Endothelial cell of umbilical vein (primary cell): ENCODE measurements around the gene MAP3K21. TPM values are rescaled to one million over a fixed set of nuclear protein-coding genes. Genes with fewer than 3 reads are reported as not detected.

Experiments used
- BruUV-seq: library from RNA; stranded (reverse); fragments of 400-500 nt; replicated peaks from 2 replicates; lab custom pipeline; 2021; lab: Mats Ljungman, UMichigan
- CTCF ChIA-PET: fragments of 300-600, 350-600 bp; sonication (Branson Sonifier 250); formaldehyde crosslinking; loops from one replicate; lab custom pipeline; 2021; ENCODE audit warnings: antibody characterized with exemption, inconsistent platforms; lab: Charles Lee
- POLR2A ChIA-PET: fragments of 300-600, 350-600 bp; sonication (Branson Sonifier 250); formaldehyde crosslinking; loops from one replicate; lab custom pipeline; 2021; ENCODE audit warnings: antibody characterized with exemption, inconsistent platforms; lab: Charles Lee
- DNase-seq: peaks from one replicate; pipeline ENCODE4 v3.0.0-alpha.2; 2011; ENCODE audit warnings: low read depth, low spot score
- FAIRE-seq: peaks from 2 replicates; lab custom pipeline; 2011; peaks lifted over from hg19 to GRCh38; lab: Jason Lieb, UNC
- H2AFZ ChIP-seq: 2 replicates; pipeline ENCODE4 v1.6.0; 2012; ENCODE audit warnings: low read depth, low read length, control low read depth, inconsistent platforms
- H3K27ac ChIP-seq: 2 replicates; pipeline ENCODE4 v1.5.1; 2011; ENCODE audit warnings: low read depth, mild to moderate bottlenecking, control low read depth, low read length, moderate library complexity; ENCODE audit not compliant: insufficient read depth
- H3K27me3 ChIP-seq, 2 experiments: 2 replicates each; pipeline versions ENCODE4 v1.6.0 to v1.6.1; 2011; ENCODE audit warnings: low read length in 2 of 2, mixed read lengths in 1 of 2; ENCODE audit not compliant: control insufficient read depth in 2 of 2, insufficient read depth in 2 of 2
- H3K36me3 ChIP-seq, 2 experiments: 2 replicates in 1 of 2; 3 replicates in 1 of 2; pipeline ENCODE4 v1.5.1; 2011; ENCODE audit warnings: low read length in 2 of 2, mild to moderate bottlenecking in 1 of 2, moderate library complexity in 1 of 2; ENCODE audit not compliant: control insufficient read depth in 2 of 2, insufficient read depth in 2 of 2; ENCODE audit errors: extremely low read depth in 1 of 2
- H3K4me1 ChIP-seq: 3 replicates; pipeline ENCODE4 v1.5.1; 2011; ENCODE audit warnings: mild to moderate bottlenecking, low read length; ENCODE audit not compliant: control insufficient read depth, insufficient read depth; ENCODE audit errors: extremely low read depth
- H3K4me2 ChIP-seq: 2 replicates; pipeline ENCODE4 v1.6.1; 2011; ENCODE audit warnings: low read length, control low read depth, mixed read lengths; ENCODE audit not compliant: insufficient read depth
- H3K4me3 ChIP-seq, 3 experiments: fragments of 200-600 bp in 1 of 3; sonication (generic), shearing (Covaris generic) in 1 of 3; replicated peaks in 1 of 3; 2 replicates each; pipeline ENCODE4 v1.5.1; 2011 to 2016; ENCODE audit warnings: control low read depth in 3 of 3, low read length in 3 of 3, mild to moderate bottlenecking in 2 of 3, inconsistent platforms in 1 of 3, low read depth in 1 of 3, moderate library complexity in 1 of 3; ENCODE audit not compliant: insufficient read depth in 1 of 3
- H3K79me2 ChIP-seq: 2 replicates; pipeline ENCODE4 v1.6.0; 2012; ENCODE audit warnings: low read length, inconsistent platforms; ENCODE audit not compliant: control insufficient read depth, insufficient read depth
- H3K9ac ChIP-seq: replicated peaks from 2 replicates; pipeline ENCODE3; 2011; ENCODE audit warnings: low read length, control low read depth; ENCODE audit not compliant: insufficient read depth; ENCODE audit errors: extremely low read depth
- H3K9me1 ChIP-seq: replicated peaks from 3 replicates; pipeline ENCODE4 v1.6.0; 2011; ENCODE audit warnings: mild to moderate bottlenecking, low read length; ENCODE audit not compliant: control insufficient read depth, insufficient read depth; ENCODE audit errors: extremely low read depth
- H3K9me3 ChIP-seq: replicated peaks from 2 replicates; pipeline ENCODE4 v1.5.1; 2012; ENCODE audit warnings: low read length, inconsistent platforms; ENCODE audit not compliant: control insufficient read depth, insufficient read depth
- H4K20me1 ChIP-seq: replicated peaks from 2 replicates; pipeline ENCODE3; 2011; ENCODE audit warnings: mild to moderate bottlenecking, low read length; ENCODE audit not compliant: control insufficient read depth, insufficient read depth; ENCODE audit errors: extremely low read depth
- CTCF ChIP-seq, 2 donors: IDR thresholded peaks; 1 replicate in 1 of 2; 2 replicates in 1 of 2; pipeline ENCODE4 v1.5.1; 2011; ENCODE audit warnings: low read length in 2 of 2, mild to moderate bottlenecking in 2 of 2, moderate library complexity in 2 of 2, control low read depth in 1 of 2, inconsistent platforms in 1 of 2, low read depth in 1 of 2; ENCODE audit not compliant: insufficient read depth in 1 of 2; ENCODE audit errors: extremely low read depth in 1 of 2
- FOS ChIP-seq: IDR thresholded peaks from 2 replicates; pipeline ENCODE4 v1.6.1; 2011; ENCODE audit warnings: mild to moderate bottlenecking, low read length, moderate library complexity, borderline replicate concordance; ENCODE audit not compliant: insufficient read depth
- MYC ChIP-seq: IDR thresholded peaks from one replicate; pipeline ENCODE4 v1.6.1; 2011; ENCODE audit warnings: mild to moderate bottlenecking, low read depth, low read length
- POLR2A ChIP-seq: IDR thresholded peaks from 2 replicates; pipeline ENCODE4 v1.6.1; 2012; ENCODE audit warnings: low read depth, mild to moderate bottlenecking, control low read depth, low read length
- POLR2AphosphoS5 ChIP-seq: IDR thresholded peaks from 2 replicates; pipeline ENCODE4 v1.6.1; 2012; ENCODE audit warnings: low read depth, mild to moderate bottlenecking, control low read depth, low read length, moderate library complexity; ENCODE audit not compliant: insufficient read depth
- dilution Hi-C: fragments of 300-500 bp; cut with MboI; formaldehyde crosslinking; loops from one replicate; pipeline ENCODE4 v1.15.0; 2019; ENCODE audit warnings: low sequenced_read_pairs; ENCODE audit not compliant: extremely low pct_ligation_motif_present
- intact Hi-C: fragments of 100-400 bp; cut with micrococcal nuclease; formaldehyde crosslinking; loops from one replicate; pipeline ENCODE4 v1.10.0; 2022
- polyA plus RNA-seq, 4 experiments: library from polyadenylated mRNA; depleted of rRNA in 3 of 4; stranded (reverse) in 3 of 4; unstranded in 1 of 4; fragments of >200 nt; gene quantifications; 2 replicates each; pipeline versions ENCODE4 v1.2.1 to v1.2.3, GENCODE V29; 2011 to 2012; ENCODE audit warnings: missing spikeins in 1 of 4
- total RNA-seq: library from RNA; stranded (reverse); gene quantifications from 2 replicates; pipeline ENCODE4 v1.2.3, GENCODE V29; 2021

MAP3K21 gene
- total and polyA plus RNA-seq, 2 donors (not counting 3 experiments of a cell fraction or from before 2014, with no cell fraction given) = 0.65 to 0.95 TPM

GRCh38 chr1:233376382-233377110, 49.0 kb downstream of the MAP3K21 start:
- Histone ChIP-seq H4K20me1 (no peaks in the 10 kb centered on the region), H3K4me2 (no peak overlapping the region), H3K9me3 (no peaks in the 10 kb centered on the region), H3K79me2 (no peaks in the 10 kb centered on the region), H3K9me1 (no peaks in the 10 kb centered on the region), H3K4me3 (no peak overlapping the region), H2AFZ (no peak overlapping the region), H3K36me3 (no peaks in the 10 kb centered on the region), H3K27ac (no peak overlapping the region), H3K9ac (no peak overlapping the region), H3K27me3 (no peaks in the 10 kb centered on the region), H3K4me1 (no peaks in the 10 kb centered on the region)
- no peak for TF ChIP-seq FOS
- dilution Hi-C loops = no loop called here
- intact Hi-C loops = no loop called here
- ChIA-PET POLR2A (no interaction called here), CTCF (interaction anchor here (1.0 kb wide), 1 partner anchor 10 kb away, joined by 3 read pairs; no protein-coding TSS in a partner anchor)
- BruUV-seq = no TSS peak
- no peak for DNase-seq
- FAIRE-seq = no peak

GRCh38 chr1:233379869-233380438, 52.4 kb downstream of the MAP3K21 start:
- BruUV-seq = no TSS peak
- ChIA-PET POLR2A (no interaction called here), CTCF (no interaction called here)
- H3K9me1 ChIP-seq = no peaks in the 10 kb centered on the region
- H4K20me1 ChIP-seq = no peaks in the 10 kb centered on the region
- dilution Hi-C loops (no loop called here), intact Hi-C loops (no loop called here)
- H3K36me3 ChIP-seq = no peaks in the 10 kb centered on the region
- no peaks in the 10 kb centered on the region for H3K9me3 ChIP-seq
- no peak for DNase-seq
- no peaks in the 10 kb centered on the region for H3K79me2 ChIP-seq
- TF ChIP-seq POLR2A (no peak), POLR2AphosphoS5 (no peak), MYC (no peak), CTCF (IDR thresholded peaks at IDR 0.05; ENCODE audit: extremely low read depth in 1 of 2, insufficient read depth in 1 of 2, low read depth in 1 of 2, low read length in 2 of 2) (no peak), FOS (no peak)
- no peak overlapping the region for H3K4me3 ChIP-seq
- no peak overlapping the region for H3K4me2 ChIP-seq
- no peaks in the 10 kb centered on the region for H3K4me1 ChIP-seq
- H3K27ac ChIP-seq = no peak overlapping the region
- no peak for FAIRE-seq
- no peaks in the 10 kb centered on the region for H3K27me3 ChIP-seq
- H3K9ac ChIP-seq = no peak overlapping the region
- no peak overlapping the region for H2AFZ ChIP-seq
